ENCODE measurements around the gene FGF1. TPM values are rescaled to one million over a fixed set of nuclear protein-coding genes. Genes with fewer than 3 reads are reported as not detected.

FGF1 gene
- total RNA-seq, 1 experiment from 2014 or later: not detected

GRCh38 chr5:142600611-142601358 is 85.1 kb downstream of the FGF1 start:
- intact Hi-C loops (cut with micrococcal nuclease; ENCODE audit: unreplicated experiment): no loop called here
- DNase-seq (ENCODE audit: low read depth, low spot score) (no peak), ATAC-seq (peak; percentile 77)
- H3K9me3 ChIP-seq (ENCODE audit: control insufficient read depth, insufficient read depth, low read depth, low read length): peaks cover under 1% of the 10 kb centered on the region; the same call in 1 of the 2 replicates
- POLR2A ChIA-PET: interaction anchor here (0.5 to 0.6 kb wide), 2 partner anchors 218 to 333 kb away, joined by 3 to 4 read pairs; no protein-coding TSS in a partner anchor
- H3K27me3 ChIP-seq (ENCODE audit: control insufficient read depth, insufficient read depth, low read length): no peaks in the 10 kb centered on the region
- TF ChIP-seq TCF7L2 (IDR thresholded peaks at IDR 0.05; ENCODE audit: low read depth, low read length) (no peak), SIN3A (IDR thresholded peaks at IDR 0.05; ENCODE audit: borderline replicate concordance, insufficient read depth, low read depth, low read length) (no peak), CTCF (IDR thresholded peaks at IDR 0.05) (no peak), POLR2AphosphoS5 (IDR thresholded peaks at IDR 0.05; ENCODE audit: low read depth, low read length) (peak; percentile 43; the same call in 1 of the 2 replicates)
- peak overlapping the region; percentile 64 for H3K27ac ChIP-seq (ENCODE audit: low read length)
- in situ Hi-C loops (cut with HindIII; ENCODE audit: low pct_unique_long_range_greater_than_20kb, low sequenced_read_pairs): no loop called here
- BruUV-seq (replicated peaks): no TSS peak
- H3K4me3 ChIP-seq (ENCODE audit: low read depth in 2 of 2, low read length in 2 of 2): peak overlapping the region; percentile 21 to 55
- no peaks in the 10 kb centered on the region for H3K36me3 ChIP-seq (ENCODE audit: control insufficient read depth, insufficient read depth, low read length)
- peaks cover 41% of the 10 kb centered on the region for H3K4me1 ChIP-seq (ENCODE audit: control insufficient read depth, insufficient read depth, low read length)
- CTCF ChIA-PET: interaction anchor here (0.6 to 1.5 kb wide), 7 partner anchors 9 to 589 kb away, joined by 3 to 8 read pairs (median 4); no protein-coding TSS in a partner anchor

GRCh38 chr5:142600092-142600491 is 85.8 kb downstream of the FGF1 start:
- in situ Hi-C loops (cut with HindIII; ENCODE audit: low pct_unique_long_range_greater_than_20kb, low sequenced_read_pairs): no loop called here
- CTCF ChIA-PET: interaction anchor here (0.6 kb wide), 2 partner anchors 13 to 178 kb away, joined by 3 read pairs; no protein-coding TSS in a partner anchor
- BruUV-seq (replicated peaks): no TSS peak
- peaks cover 2% of the 10 kb centered on the region; the same call in 1 of the 2 replicates for H3K9me3 ChIP-seq (ENCODE audit: control insufficient read depth, insufficient read depth, low read depth, low read length)
- TF ChIP-seq REST (IDR thresholded peaks at IDR 0.05; ENCODE audit: insufficient read depth in 1 of 2, low read depth in 2 of 2, low read length in 1 of 2) (no peak), SIN3A (IDR thresholded peaks at IDR 0.05; ENCODE audit: borderline replicate concordance, insufficient read depth, low read depth, low read length) (no peak), POLR2AphosphoS5 (IDR thresholded peaks at IDR 0.05; ENCODE audit: low read depth, low read length) (no peak), TCF7L2 (IDR thresholded peaks at IDR 0.05; ENCODE audit: low read depth, low read length) (no peak), CTCF (IDR thresholded peaks at IDR 0.05) (no peak)
- POLR2A ChIA-PET: interaction anchor here (0.5 kb wide), 1 partner anchor 332 kb away, joined by 4 read pairs; no protein-coding TSS in a partner anchor
- peak overlapping the region; percentile 64; the same call in 1 of the 2 replicates for H3K27ac ChIP-seq (ENCODE audit: low read length)
- H3K27me3 ChIP-seq (ENCODE audit: control insufficient read depth, insufficient read depth, low read length): no peaks in the 10 kb centered on the region
- DNase-seq (ENCODE audit: low read depth, low spot score) (no peak), ATAC-seq (no peak)
- H3K36me3 ChIP-seq (ENCODE audit: control insufficient read depth, insufficient read depth, low read length): no peaks in the 10 kb centered on the region
- H3K4me3 ChIP-seq (ENCODE audit: low read depth in 2 of 2, low read length in 2 of 2): no peak overlapping the region; a peak in 1 of 4 replicates
- H3K4me1 ChIP-seq (ENCODE audit: control insufficient read depth, insufficient read depth, low read length): peaks cover 41% of the 10 kb centered on the region
- intact Hi-C loops (cut with micrococcal nuclease; ENCODE audit: unreplicated experiment): no loop called here

All from Panc1 (cell line).